Measurements from ENCODE around the gene F7. TPM values are rescaled to one million over a fixed set of nuclear protein-coding genes. Genes with fewer than 3 reads are reported as not detected.

Gene F7
- total and polyA plus RNA-seq, 9 of the 15 experiments (the other 6 are each of a cell fraction or from before 2014, with no cell fraction given), result not detected

DNA sequence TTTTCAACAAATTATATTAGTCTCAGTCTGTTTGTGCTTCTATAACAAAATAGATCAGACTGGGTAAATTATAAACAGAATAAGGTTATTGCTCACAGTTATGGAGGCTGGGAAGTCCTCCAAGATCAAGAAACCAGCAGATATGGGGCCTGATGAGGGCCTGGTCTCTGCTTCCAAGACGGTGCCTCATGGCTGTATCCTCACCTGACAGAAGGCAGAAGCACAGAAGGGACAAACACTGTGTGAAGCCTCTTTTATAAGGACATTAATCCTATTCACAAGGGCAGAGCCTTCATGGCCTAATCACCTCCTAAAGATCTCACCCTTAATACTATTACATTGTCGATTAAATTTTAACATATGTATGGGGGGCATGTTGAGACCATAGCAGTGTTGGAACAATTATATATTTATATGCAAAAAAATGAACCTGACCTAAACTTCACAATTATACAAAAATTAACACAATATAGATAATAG, 29.7 kb downstream of the F7 start:
- BruUV-seq (replicated peaks), result no TSS peak
- ChIA-PET CTCF (ENCODE audit: low intra/inter-chr PET ratio) (no interaction called here), POLR2A (no interaction called here)
- FAIRE-seq (no peak), DNase-seq (ENCODE audit: extremely low read depth in 1 of 4, low spot score in 3 of 4) (no peak), ATAC-seq (no peak)
- no peaks in the 10 kb centered on the region for H3K79me2 ChIP-seq (ENCODE audit: control insufficient read depth, insufficient read depth, low read length)
- H2AFZ ChIP-seq (ENCODE audit: low read depth, low read length), result no peak overlapping the region
- peaks cover 0 to 4% of the 10 kb centered on the region in 2 experiments; a peak in 2 of 5 replicates for H3K27me3 ChIP-seq (ENCODE audit: control insufficient read depth in 2 of 2, insufficient read depth in 2 of 2, low read length in 2 of 2)
- no peak overlapping the region for H3K27ac ChIP-seq (ENCODE audit: extremely low read depth, low read depth, low read length)
- in situ Hi-C loops (cut with MboI), result no loop called here
- H3K9me1 ChIP-seq (ENCODE audit: control insufficient read depth, insufficient read depth, low read length), result no peaks in the 10 kb centered on the region
- H3K9me3 ChIP-seq (replicated peaks; ENCODE audit: control insufficient read depth, insufficient read depth, low read depth, low read length), result no peaks in the 10 kb centered on the region
- H3K9ac ChIP-seq (ENCODE audit: insufficient read depth in 1 of 2, low read depth in 2 of 2, low read length in 2 of 2), result no peak overlapping the region
- no peaks in the 10 kb centered on the region for H4K20me1 ChIP-seq (replicated peaks; ENCODE audit: control insufficient read depth, insufficient read depth, low read length)
- intact Hi-C loops (cut with micrococcal nuclease), result no loop called here
- H3K36me3 ChIP-seq (ENCODE audit: control insufficient read depth, insufficient read depth, low read length), result no peaks in the 10 kb centered on the region
- no peak overlapping the region for H3K4me3 ChIP-seq
- 0% methylated on average over 2 of the region's 2 CpGs for WGBS (ENCODE audit: insufficient coverage, low coverage, missing lambda C conversion rate)
- no peak for TF ChIP-seq HCFC1 (IDR thresholded peaks at IDR 0.05; ENCODE audit: low read depth, low read length)
- TF ChIP-seq, protein P1, sequence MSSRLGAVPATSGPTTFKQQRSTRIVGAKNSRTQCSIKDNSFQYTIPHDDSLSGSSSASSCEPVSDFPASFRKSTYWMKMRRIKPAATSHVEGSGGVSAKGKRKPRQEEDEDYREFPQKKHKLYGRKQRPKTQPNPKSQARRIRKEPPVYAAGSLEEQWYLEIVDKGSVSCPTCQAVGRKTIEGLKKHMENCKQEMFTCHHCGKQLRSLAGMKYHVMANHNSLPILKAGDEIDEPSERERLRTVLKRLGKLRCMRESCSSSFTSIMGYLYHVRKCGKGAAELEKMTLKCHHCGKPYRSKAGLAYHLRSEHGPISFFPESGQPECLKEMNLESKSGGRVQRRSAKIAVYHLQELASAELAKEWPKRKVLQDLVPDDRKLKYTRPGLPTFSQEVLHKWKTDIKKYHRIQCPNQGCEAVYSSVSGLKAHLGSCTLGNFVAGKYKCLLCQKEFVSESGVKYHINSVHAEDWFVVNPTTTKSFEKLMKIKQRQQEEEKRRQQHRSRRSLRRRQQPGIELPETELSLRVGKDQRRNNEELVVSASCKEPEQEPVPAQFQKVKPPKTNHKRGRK (tag; IDR thresholded peaks at IDR 0.05), result no peak
- no peak for TF ChIP-seq RBM39 (optimal IDR thresholded peaks at IDR 0.05; ENCODE audit: low read depth, low read length)
- no peak for TF ChIP-seq FUS (optimal IDR thresholded peaks at IDR 0.05; ENCODE audit: low read depth, low read length)
- no peak for TF ChIP-seq MYNN (IDR thresholded peaks at IDR 0.05)
- no peak for TF ChIP-seq MYNN (CRISPR knock-in tag; IDR thresholded peaks at IDR 0.05)
- TF ChIP-seq ZNF780A (CRISPR knock-in tag; IDR thresholded peaks at IDR 0.05), result no peak
- TF ChIP-seq FOXK2 (conservative IDR thresholded peaks at IDR 0.05 in 1 of 2, IDR thresholded peaks at IDR 0.05 in 1 of 2; ENCODE audit: low read depth in 2 of 2), result no peak
- no peak for TF ChIP-seq PTRF (tag; IDR thresholded peaks at IDR 0.05)
- no peak for TF ChIP-seq DNMT1 (IDR thresholded peaks at IDR 0.05)
- TF ChIP-seq CTCFL (IDR thresholded peaks at IDR 0.05; ENCODE audit: borderline replicate concordance, insufficient read depth, low read depth, low read length, poor library complexity, severe bottlenecking), result no peak
- TF ChIP-seq ZNF668 (CRISPR knock-in tag; IDR thresholded peaks at IDR 0.05), result no peak
- TF ChIP-seq TRIM24 (IDR thresholded peaks at IDR 0.05), result no peak
- H3K4me1 ChIP-seq (replicated peaks in 1 of 2; ENCODE audit: control insufficient read depth in 2 of 2, insufficient read depth in 2 of 2, low read length in 2 of 2), result peaks cover 0 to 5% of the 10 kb centered on the region in 2 experiments; a peak in 1 of 5 replicates
- H3K4me2 ChIP-seq (ENCODE audit: insufficient read depth, low read length), result no peak overlapping the region
